ENCODE measurements around the gene TUBG2.

DNA sequence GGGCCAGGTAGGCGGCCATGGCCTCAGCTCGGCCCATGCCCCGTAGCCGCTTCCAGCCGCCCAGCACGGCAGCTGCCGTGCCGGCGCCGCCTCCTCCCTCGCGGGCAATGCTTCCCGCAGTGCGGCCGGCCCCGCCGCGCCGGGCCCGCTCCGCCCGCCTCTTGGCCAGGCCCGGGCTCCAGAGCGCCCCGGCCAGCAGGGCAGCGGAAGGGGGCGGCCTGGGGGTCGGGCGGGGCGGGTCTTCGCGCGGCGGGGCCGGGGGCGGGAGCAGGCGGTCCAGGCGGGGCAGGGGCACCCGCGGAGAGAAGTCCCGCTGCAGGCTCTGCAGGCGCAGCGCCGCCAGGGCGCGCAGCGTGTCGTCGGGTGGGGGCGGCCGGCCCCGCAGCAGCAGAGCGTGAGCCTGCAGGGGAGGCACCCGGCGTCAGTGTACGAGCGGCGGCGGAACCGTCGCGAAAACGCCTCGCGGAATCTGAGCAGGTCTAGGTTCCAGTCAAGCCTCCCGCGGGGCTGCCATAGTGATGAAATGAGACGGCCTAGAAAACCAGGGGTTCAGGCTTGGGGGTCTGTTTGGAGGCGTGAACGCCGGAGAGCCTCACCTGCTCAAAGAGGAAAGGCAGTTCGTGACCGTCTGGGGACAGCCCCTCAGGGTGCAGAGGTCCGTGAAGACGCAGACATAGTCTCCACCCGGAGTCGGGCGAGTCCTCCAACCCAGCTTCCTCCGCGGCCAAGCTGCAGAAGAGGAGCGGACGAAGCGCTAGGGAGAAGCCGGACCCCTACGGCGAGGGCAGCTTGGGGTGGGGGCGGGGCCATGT, 11.1 kb downstream of the TUBG2 start:
- TF ChIP-seq, protein P1, sequence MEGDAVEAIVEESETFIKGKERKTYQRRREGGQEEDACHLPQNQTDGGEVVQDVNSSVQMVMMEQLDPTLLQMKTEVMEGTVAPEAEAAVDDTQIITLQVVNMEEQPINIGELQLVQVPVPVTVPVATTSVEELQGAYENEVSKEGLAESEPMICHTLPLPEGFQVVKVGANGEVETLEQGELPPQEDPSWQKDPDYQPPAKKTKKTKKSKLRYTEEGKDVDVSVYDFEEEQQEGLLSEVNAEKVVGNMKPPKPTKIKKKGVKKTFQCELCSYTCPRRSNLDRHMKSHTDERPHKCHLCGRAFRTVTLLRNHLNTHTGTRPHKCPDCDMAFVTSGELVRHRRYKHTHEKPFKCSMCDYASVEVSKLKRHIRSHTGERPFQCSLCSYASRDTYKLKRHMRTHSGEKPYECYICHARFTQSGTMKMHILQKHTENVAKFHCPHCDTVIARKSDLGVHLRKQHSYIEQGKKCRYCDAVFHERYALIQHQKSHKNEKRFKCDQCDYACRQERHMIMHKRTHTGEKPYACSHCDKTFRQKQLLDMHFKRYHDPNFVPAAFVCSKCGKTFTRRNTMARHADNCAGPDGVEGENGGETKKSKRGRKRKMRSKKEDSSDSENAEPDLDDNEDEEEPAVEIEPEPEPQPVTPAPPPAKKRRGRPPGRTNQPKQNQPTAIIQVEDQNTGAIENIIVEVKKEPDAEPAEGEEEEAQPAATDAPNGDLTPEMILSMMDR (IDR thresholded peaks at IDR 0.05), result no peak
- TF ChIP-seq POLR2A (IDR thresholded peaks at IDR 0.05), result no peak

Measured in thyroid gland (tissue), 4 donors.